HG03520 (cell line): ENCODE data around the gene NSUN3.
A peak's percentile ranks its signal among the peaks of the same experiment; 100 is the strongest.
"Not testable (repeated sequence)": the region's sequence is repeated elsewhere in the genome, so short reads cannot be mapped to it uniquely, and the experiment has no call there.

Source experiments
- ATAC-seq: cut with Tn5 transposase; IDR thresholded peaks from one replicate; pipeline ENCODE4 v1.9.1; 2021; ENCODE audit warnings: mild to moderate bottlenecking, moderate library complexity; ENCODE audit not compliant: unreplicated experiment

NSUN3 gene

DNA sequence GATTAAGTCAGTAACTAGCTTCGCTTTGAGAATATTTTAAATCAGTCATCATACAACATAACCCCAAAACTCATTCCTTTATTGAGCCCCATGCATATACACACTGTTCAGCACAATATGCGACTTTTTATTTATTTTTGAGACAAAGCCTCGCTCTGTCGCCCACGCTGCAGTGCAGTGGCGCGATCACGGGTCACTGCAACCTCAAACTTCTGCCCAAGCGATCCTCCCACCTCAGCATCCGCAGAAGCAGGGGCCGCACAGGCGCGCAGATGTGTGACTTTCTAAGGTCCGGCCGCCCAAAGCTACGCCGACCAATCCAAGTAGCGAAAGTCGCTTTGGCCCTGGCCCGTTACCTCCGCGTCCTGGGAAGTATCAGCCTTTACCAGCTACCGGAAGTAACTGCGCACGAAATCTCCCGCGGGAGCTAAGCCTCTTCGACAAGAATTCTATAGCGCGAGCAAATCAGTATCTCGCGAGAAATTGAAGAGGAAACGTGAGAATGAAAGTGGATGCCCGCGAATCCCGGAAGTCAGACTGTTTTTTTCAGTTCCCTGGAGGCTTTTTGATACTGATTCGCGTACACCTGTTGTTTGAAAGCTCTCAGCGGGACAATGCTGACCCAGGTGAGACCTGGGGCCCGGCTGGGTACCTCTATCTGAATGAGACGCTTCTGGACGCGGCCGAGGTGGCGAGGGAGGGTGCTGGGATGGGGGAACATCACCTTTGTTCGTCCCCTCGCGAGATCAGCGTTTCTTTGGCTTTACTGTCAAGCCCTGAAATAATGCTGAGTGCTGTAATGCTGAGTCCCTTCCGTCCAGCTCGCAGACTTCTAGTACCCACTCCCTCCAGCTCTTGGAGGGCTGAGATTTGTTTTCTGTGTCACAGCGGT lies at the start of gene NSUN3, which contains the start of gene DHFR2:
Gene NSUN3 (plus strand): TSS at position 549 of the 892 bp plus-strand sequence. CDS start 66 bp downstream, at position 615.
Gene DHFR2 (minus strand): TSS at position 404 of the 892 bp plus-strand sequence. CDS start 1,405 bp downstream, outside the sequence.
- ATAC-seq = peak; percentile 91

DNA sequence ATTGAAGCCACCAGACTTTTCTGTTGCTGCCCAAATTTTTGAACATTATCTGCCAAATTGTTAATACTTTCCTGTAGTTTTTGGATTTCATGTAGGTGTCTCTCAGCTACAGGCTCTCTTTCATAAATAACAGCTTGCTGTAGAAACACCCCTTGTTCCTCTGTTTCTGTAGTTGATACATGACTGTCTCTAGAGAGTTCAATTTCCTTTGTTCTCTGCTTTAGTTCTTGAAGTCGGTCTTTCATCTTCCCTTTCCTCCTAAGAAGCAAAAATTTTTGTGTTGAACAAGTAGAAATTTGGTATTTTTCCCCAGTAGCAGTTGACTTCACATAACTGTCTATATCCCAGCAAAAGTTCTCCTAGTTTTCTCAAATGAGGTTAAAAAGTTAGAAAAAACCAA lies 47.8 kb upstream of the NSUN3 start:
- ATAC-seq = no peak

DNA sequence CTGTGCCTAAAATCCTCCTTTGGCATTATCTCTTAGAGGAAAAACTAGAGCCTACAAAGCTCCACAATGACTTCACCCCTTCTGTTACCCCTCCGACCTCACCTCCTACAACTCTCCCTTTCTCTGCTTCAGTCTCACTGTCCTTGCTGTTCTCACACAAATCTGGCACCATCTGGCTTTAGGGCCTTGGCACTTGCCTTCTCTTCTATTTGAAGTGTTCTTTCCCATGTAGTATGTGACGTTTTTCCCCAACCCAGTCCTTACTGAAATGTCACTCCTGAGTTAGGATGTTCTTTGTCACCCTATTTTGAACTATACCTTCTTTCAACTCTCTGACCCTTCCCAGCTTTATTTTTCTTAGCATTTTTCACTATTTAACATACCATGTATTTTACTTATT lies 43.2 kb upstream of the NSUN3 start:
- no peak for ATAC-seq

DNA sequence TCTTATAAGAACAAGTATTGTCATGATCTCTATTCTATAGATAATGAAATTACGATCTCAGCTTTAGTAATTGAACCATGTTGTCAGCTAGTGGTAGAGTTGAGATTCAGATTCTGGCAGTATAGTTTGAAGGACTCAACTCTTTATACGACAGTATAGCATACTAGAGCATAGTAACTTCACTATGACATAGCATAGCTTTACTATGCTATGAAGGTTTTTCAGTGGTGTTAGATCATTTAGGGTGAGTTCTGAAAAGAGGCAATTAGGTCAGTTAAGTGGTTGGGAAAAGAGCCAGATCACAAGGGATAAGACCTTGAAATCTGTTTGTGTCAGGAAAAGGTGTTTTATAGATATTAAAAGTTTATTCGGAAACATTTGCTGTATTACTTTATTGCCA lies 42.6 kb upstream of the NSUN3 start:
- ATAC-seq = no peak

DNA sequence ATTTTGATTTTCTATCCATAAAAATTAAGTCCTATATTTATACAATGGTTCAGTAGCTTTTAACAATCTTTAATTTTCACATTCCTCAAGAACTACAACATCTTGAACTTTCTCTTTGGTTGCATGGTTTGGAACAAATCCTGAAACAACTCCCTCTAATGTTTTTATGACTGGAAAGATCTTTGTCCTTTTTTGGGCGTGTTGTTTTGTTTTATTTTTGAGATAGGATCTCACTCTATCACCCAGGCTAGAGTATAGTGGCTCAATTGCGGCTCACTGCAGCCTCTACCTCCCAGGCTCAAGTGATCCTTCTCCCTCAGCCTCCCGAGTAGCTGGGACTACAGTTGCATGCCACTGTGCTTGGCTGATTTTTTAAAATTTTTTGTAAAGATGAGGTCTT lies 38.5 kb upstream of the NSUN3 start:
- ATAC-seq = no peak

DNA sequence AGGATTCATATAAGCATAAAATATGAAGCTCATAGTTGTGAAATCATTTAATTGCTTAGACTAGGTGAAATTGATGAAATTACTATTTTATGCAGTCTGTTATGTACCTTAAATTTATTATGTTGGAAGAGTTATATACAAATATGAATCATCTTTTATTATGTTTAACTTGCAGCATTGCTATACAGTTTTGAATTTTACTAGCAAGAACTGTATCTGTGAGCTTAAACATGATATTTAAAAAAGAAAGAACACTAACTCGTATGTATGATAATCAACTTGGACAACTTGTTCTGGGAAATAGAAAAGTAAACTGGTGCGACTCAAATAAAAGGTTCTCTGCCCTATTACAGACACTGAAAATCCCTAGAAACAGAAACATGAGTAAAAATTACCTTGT lies 36.2 kb upstream of the NSUN3 start:
- no peak for ATAC-seq

DNA sequence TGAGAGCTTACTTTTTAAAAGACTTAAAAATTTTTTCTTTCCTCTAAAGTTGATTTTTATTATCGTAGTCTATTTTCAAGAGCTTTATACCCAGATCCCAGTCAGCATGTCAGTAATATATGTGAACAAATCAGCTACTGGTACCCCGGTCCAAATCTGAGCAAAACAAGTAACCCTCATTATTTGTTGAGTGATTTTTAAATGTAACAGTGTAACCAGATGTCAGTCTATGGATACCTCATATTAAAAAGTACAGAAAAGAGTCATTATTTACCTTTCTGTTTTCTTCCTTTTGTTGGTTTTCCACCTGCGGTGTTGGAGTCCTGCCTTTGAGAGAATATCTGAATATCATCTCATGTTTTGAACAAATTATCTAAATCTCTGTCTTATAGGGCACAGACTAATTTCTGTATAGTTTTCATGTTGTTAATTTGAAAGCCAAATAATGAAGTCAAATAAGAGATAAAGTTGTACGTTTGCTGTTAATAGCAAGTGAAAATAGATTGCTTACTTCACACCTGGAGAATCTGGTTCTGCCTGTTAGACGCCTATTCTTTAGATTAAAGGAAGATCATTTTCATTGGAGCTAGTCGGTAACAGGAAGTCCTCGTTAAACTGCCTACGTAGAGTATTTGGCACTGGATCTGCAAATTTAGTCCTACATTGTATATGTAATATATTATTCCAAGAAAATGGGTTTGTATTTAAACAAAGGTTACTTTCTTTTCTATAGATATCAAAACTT lies 34.6 kb upstream of the NSUN3 start, which contains the start of gene STX19:
Gene STX19 (minus strand): TSS at position 505 of the 745 bp plus-strand sequence. CDS start 13,328 bp downstream, outside the sequence.
- ATAC-seq = no peak

DNA sequence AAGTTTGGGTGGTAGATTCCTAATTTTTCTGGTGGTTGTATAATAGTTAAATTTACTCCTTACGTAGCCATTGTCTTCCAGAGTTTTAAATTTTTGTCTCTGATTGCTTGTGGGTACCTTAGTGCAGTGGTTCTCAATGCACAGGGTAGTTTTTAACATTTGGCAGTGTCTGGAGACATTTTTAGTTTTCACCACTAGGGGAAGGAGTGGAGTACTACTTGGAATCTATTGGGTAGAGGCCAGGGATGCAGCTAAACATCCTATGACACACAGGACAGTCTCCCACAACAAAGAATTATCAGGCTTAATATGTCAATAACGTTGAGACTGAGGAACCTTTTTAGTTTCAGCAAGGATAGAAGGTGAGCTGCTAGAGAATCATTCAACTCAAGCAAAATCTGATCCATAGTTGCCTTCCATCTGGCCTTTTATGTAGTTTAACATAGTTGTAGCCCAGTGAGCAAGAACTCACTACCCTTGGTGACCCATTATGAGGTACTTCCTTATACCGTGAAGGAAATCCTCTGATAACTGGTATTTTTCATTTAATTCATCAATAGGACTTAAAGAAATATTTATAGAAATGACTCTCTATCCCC lies 25.9 kb upstream of the NSUN3 start:
- ATAC-seq = peak; percentile 82

DNA sequence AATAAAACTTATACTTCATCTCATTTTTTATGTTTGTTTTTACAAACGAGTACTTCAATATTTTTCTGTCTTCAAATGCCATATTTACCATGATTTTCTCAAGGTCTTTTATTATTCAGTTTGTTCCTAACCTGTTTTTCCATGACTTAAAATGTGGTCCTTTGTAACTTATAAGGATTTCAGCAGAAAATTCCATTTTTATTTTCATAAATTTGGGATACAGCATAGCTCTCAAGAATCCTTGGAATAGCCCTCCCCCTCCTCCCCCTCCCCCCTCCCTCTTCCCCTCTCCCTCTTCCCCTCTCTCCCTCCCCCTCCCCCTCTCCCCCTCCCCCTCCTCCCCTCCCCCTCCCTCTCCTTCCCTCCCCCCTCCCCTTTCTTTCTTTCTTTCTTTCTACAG lies 19.6 kb upstream of the NSUN3 start:
- no peak for ATAC-seq

DNA sequence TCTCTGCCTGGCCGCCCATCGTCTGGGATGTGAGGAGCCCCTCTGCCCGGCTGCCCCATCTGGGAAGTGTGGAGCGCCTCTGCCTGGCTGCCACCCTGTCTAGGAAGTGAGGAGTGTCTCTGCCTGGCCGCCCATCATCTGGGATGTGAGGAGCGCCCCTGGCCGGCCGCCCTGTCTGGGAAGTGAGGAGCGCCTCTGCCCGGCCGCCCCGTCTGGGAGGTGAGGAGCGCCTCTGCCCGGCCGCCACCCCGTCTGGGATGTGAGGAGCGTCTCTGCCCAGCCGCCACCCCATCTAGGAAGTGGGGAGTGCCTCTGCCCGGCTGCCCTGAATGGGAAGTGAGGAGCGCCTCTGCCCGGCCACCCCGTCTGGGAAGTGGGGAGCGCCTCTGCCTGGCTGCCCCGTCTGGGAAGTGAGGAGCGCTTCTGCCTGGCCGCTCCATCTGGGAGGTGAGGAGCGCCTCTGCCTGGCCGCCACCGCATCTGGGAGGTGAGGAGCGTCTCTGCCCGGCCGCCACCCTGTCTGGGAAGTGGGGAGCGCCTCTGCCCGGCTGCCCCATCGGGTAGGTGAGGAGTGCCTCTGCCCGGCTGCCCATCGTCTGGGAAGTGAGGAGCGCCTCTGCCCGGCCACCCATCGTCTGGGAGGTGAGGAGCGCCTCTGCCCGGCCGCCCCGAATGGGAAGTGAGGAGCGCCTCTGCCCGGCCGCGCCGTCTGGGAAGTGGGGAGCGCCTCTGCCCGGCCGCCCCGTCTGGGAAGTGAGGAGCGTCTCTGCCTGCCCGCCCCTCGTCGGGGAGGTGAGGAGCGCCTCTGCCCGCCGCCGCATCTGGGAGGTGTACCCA lies 18.5 kb upstream of the NSUN3 start:
- ATAC-seq = not testable (repeated sequence)

DNA sequence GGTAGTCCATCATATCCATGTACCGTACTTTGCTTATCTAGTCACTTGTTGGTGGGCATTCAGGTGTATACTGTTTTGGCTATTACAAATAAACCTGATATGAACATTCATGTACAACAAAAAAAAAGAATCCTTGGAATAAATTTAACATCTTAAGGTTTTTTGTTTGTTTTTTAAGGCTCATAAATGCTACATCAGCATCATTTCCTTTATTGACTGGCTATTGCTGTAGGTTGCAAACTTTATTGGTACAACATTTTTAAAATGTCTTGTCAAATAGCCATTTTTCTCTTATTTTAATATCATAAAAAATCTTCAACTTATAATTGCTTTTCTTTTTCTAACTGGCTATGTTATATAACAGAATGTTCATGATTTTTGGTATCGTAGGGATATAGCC lies 16.3 kb upstream of the NSUN3 start:
- ATAC-seq = no peak

DNA sequence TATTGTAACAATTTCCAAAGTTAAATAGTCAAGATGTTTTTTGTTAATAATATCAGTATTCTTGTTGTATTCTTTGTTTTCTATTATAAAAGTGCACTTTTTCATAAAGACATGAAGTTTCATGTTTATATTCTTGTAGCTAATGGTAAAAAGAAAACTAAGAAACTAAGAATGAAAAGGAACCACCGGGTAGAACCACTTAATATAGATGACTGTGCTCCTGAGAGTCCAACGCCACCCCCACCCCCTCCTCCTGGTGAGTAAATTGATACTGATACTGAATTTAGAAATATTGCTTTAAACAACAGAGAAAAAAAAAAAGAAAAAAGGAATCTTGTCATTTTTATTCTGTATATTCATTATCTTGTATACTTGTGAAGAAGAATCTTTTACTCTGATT lies 13.6 kb upstream of the NSUN3 start:
- ATAC-seq = no peak

DNA sequence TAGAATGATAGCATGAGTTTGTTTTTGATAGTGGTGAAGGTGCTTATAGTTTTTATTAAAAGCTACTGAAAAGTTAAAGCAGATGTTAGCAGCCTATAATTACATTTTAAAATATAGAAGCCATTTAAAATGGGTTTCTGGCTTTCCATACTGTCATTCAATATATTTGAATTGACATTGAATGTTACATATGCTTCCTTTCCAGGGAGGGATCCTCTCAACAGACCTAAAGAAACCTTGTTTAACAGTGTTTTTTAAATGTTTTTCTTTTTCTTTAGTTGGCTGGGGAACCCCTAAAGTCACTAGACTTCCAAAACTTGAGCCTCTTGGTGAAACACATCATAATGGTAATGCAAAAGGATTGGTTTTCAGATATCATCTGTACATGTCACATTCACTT lies 12.3 kb upstream of the NSUN3 start:
- ATAC-seq = no peak

DNA sequence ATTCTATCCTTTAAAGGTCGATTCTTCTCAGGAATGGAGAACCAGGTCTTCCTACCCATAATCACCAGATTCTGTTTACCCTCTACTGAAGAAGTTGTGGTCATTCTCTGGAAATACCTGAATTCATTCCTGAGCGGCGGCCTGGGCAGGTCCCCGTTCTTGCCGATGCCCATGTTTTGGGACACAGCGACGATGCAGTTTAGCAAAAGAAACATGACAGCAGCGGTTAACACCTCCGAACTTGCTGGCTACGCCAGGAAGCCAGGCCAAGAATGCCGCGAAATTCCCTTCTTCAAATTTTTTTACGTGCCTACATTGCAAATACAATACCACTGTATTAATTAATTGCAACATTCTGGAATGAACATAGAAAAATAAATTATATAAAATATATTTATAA lies 1.6 kb upstream of the NSUN3 start:
- ATAC-seq = no peak

DNA sequence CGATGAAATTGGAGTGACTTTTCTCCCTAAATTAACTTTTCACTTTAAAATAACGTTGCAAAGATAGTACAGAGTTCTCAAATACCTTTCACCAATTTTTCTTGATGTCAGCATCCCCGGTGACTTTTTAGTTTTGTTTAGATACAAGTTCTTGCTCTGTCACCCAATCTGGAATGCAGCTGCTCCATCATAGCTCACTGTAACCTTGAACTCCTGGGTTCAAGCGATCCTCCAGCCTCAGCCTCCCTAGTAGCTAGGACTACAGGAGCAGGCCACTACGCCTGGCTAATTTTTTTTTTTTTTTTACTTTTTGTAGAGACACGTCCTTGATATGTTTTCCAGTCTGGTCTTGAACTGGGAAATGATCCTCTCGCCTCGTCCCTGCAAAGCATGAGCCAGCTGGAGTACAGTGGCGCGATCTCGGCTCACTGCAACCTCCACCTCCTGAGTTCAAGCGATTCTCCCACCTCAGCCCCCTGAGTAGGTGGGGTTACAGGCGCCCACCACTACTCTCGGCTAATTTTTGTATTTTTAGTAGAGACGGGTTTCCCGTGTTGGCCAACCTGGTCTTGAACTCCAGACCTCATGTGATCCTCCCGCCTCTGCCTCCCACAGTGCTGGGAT lies 747 bp downstream of the NSUN3 start:
- ATAC-seq = no peak

DNA sequence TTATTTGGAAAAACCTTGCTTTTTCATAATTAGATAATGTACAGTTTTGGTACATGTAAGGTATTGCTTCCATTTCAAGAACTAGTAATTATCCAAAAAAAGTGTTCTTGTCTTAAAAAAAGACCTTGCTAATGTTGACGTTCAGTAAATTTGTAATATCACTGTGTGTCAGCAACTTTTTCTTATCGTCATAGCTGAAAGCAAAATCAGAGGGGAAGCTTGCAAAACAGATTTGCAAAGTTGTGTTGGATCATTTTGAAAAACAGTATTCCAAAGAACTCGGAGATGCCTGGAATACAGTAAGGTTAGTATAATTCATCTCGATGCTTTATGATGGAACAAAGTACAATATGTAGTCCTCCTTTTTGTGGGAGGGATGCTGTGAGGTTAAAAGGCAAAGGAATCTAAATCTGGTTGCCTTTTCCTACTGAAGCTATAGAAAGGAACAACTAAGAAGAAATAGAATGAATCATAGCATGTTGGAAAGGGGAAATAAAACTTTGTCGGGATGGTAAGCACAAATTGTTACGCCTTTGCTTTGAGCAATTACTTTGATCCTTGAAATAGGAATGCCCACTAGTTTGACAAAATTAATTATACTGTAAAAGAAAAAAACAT lies 1.5 kb downstream of the NSUN3 start:
- no peak for ATAC-seq

DNA sequence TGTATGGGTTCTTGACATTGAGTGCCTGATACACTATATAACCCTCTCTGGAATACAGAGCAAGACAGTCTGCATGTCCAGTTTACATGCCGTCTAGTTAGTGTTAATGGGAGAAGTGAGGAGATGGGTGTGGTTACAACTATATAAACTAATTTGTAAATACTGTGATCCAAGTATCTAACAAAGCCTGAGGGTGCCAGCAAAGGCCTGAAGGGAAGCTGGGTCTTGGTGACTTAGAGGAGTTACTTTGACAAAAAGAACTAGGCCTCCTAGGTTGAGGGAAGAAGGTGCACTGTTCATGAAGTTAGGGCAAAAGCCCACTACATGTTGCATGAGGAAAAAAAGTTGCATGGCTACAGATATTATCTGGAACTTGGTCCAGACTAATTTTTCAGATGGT lies 2.3 kb downstream of the NSUN3 start:
- ATAC-seq = no peak

DNA sequence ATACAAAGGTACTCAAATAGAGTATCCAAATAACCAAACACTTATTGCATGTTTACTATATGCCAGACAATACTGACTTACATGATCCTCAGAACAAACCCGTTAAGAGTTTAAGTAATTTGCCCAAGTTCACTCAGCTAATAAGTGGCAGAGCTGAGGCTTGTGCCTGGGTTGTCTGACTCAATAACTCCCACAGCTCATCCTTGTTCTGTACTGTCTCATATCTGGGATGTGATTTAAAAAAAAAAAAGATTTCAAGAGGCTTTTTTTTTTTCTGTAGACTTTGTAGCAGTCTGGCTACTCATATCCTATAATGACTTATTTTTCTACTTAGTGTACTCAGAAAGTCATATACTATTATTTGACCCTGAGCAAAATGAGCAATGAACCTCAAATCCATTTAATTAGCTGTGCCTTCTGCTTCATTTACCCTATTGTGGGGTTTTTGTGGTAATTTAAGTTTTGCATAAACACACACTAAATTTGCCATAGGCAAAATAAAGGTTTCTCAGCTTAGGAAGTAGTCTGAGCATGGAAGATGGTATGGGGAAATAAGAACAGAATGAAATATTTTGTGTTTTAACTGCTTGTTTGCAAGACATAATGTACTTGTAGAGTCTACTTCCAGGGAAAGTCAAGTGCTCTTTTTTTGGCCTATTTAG lies 3.1 kb downstream of the NSUN3 start:
- no peak for ATAC-seq
